Mammary epithelial cell (primary cell): ENCODE measurements around the gene SOD1.

Experiments used
- EZH2 ChIP-seq: IDR thresholded peaks from 2 replicates; pipeline ENCODE4 v1.6.1; 2012; ENCODE audit warnings: low read length, inconsistent platforms, borderline replicate concordance
- TF ChIP-seq, protein P1 (sequence below), 2 donors: IDR thresholded peaks in 1 of 2; conservative IDR thresholded peaks in 1 of 2; 2 replicates each; pipeline ENCODE4 v1.5.1; 2011 to 2012; ENCODE audit warnings: inconsistent platforms in 2 of 2, low read length in 2 of 2, mild to moderate bottlenecking in 2 of 2, control low read depth in 1 of 2, low read depth in 1 of 2; ENCODE audit not compliant: insufficient read depth in 1 of 2; ENCODE audit errors: extremely low read depth in 1 of 2

DNA sequence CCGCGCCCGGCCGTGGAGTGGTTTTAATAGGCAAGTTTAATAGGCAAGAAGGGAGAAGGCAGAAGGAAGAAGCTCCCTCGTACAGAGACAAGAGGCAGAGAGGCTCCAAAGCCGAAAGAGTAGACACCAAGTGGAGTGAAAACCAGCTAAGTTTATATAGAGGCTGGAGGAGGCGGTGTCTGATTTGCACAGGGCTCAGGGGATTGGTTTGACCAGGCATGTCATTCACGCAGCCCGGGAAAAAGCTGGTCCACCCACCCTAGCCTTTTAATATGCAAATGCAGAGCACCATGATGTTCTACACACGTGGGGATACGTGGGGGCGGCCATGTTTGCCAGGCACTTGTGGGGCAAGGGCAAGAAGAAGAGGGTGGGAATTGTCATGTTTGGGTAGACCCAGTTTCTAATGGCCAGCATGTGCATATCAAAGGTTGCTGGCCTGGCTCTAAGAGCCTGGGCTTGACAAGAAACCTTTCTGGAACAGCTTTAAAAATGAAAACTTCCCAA lies 18.0 kb upstream of the SOD1 start:
- TF ChIP-seq, protein P1, sequence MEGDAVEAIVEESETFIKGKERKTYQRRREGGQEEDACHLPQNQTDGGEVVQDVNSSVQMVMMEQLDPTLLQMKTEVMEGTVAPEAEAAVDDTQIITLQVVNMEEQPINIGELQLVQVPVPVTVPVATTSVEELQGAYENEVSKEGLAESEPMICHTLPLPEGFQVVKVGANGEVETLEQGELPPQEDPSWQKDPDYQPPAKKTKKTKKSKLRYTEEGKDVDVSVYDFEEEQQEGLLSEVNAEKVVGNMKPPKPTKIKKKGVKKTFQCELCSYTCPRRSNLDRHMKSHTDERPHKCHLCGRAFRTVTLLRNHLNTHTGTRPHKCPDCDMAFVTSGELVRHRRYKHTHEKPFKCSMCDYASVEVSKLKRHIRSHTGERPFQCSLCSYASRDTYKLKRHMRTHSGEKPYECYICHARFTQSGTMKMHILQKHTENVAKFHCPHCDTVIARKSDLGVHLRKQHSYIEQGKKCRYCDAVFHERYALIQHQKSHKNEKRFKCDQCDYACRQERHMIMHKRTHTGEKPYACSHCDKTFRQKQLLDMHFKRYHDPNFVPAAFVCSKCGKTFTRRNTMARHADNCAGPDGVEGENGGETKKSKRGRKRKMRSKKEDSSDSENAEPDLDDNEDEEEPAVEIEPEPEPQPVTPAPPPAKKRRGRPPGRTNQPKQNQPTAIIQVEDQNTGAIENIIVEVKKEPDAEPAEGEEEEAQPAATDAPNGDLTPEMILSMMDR (conservative IDR thresholded peaks at IDR 0.05 in 1 of 2, IDR thresholded peaks at IDR 0.05 in 1 of 2; ENCODE audit: extremely low read depth in 1 of 2, insufficient read depth in 1 of 2, low read depth in 1 of 2, low read length in 2 of 2): no peak
- TF ChIP-seq EZH2: no peak
